A549 (cell line): ENCODE measurements around the gene SPTBN4. TPM values are rescaled to one million over a fixed set of nuclear protein-coding genes. Genes with fewer than 3 reads are reported as not detected.
A peak's percentile ranks its signal among the peaks of the same experiment; 100 is the strongest.

Experiments
- ATAC-seq, 2 experiments: fragments of 200-7000 bp in 1 of 2; fragments of >200 bp in 1 of 2; cut with Nextera tagmentation in 1 of 2; cut with Tn5 transposase in 1 of 2; 3 replicates each; pipeline versions ENCODE4 v1.8.0 to v1.9.1; 2018 to 2020; ENCODE audit warnings: mild to moderate bottlenecking in 1 of 2, moderate library complexity in 1 of 2
- CTCF ChIA-PET: fragments of 300-600 bp; sonication (Branson Sonifier 250); formaldehyde crosslinking; extraction: SDS; loops from one replicate; lab custom pipeline; 2021; ENCODE audit warnings: antibody characterized with exemption, inconsistent platforms; lab: Yijun Ruan, JAX
- POLR2A ChIA-PET: fragments of 350-600 bp; formaldehyde crosslinking; extraction: SDS; loops from one replicate; lab custom pipeline; 2021; ENCODE audit warnings: antibody characterized with exemption, inconsistent platforms; lab: Yijun Ruan, JAX
- DNase-seq, 2 experiments: peaks; one replicate each; pipeline versions ENCODE4 v3.0.0 to v3.0.0-alpha.2; 2011 to 2016; ENCODE audit warnings: low read depth in 1 of 2, low spot score in 1 of 2
- FAIRE-seq: peaks from 2 replicates; lab custom pipeline; 2011; peaks lifted over from hg19 to GRCh38; lab: Jason Lieb, UNC
- H3K27ac ChIP-seq, 2 experiments: fragments of >200 bp; sonication (Bioruptor Twin); formaldehyde crosslinking; 3 replicates each; pipeline ENCODE4 v1.5.1; 2016 to 2017
- H3K4me1 ChIP-seq: fragments of >200 bp; sonication (Bioruptor Twin); formaldehyde crosslinking; 3 replicates; pipeline ENCODE4 v1.6.1; 2016
- H3K4me2 ChIP-seq: fragments of >200 bp; sonication (Bioruptor Twin); formaldehyde crosslinking; 3 replicates; pipeline ENCODE4 v1.6.1; 2016
- H3K4me3 ChIP-seq: fragments of >200 bp; sonication (Bioruptor Twin); formaldehyde crosslinking; 3 replicates; pipeline ENCODE4 v1.5.1; 2016
- H3K9me3 ChIP-seq: fragments of >200 bp; sonication (Bioruptor Twin); formaldehyde crosslinking; 3 replicates; pipeline ENCODE4 v1.6.1; 2016
- BHLHE40 ChIP-seq: IDR thresholded peaks from 2 replicates; pipeline ENCODE4 v1.6.1; 2012; ENCODE audit warnings: low read depth, low read length, inconsistent platforms
- CHD2 ChIP-seq: fragments of 150-350 bp; IDR thresholded peaks from 2 replicates; pipeline ENCODE4 v1.6.1; 2014; ENCODE audit warnings: low read length; ENCODE audit not compliant: partially characterized antibody
- CHD4 ChIP-seq: fragments of 200-600 bp; sonication (generic); IDR thresholded peaks from 2 replicates; pipeline ENCODE4 v1.6.1; 2016; ENCODE audit warnings: antibody characterized with exemption, mild to moderate bottlenecking, borderline replicate concordance
- EHF ChIP-seq: fragments of 250-450 bp; sonication (Bioruptor Pico); IDR thresholded peaks from 2 replicates; pipeline ENCODE4 v1.5.0; 2020; ENCODE audit warnings: mild to moderate bottlenecking
- FOSL2 ChIP-seq, 2 experiments: fragments of 450-650 bp in 1 of 2; fragments of >200 bp in 1 of 2; sonication (Bioruptor Twin) in 1 of 2; formaldehyde crosslinking; IDR thresholded peaks; 2 replicates each; pipeline versions ENCODE4 v1.5.0 to v1.6.1; 2016 to 2020; ENCODE audit warnings: mild to moderate bottlenecking in 1 of 2, moderate library complexity in 1 of 2
- GATA3 ChIP-seq: IDR thresholded peaks from 2 replicates; pipeline ENCODE4 v1.6.1; 2012; ENCODE audit warnings: borderline replicate concordance
- JUN ChIP-seq, 2 experiments: fragments of >200 bp; sonication (Bioruptor Twin); formaldehyde crosslinking; IDR thresholded peaks; 2 replicates in 1 of 2; 3 replicates in 1 of 2; pipeline ENCODE4 v1.6.1; 2016 to 2017
- KDM1A ChIP-seq: fragments of 200-600 bp; sonication (generic); IDR thresholded peaks from 2 replicates; pipeline ENCODE4 v1.6.1; 2016; ENCODE audit warnings: low read depth, mild to moderate bottlenecking
- KDM5A ChIP-seq: fragments of 200-600 bp; sonication (generic); IDR thresholded peaks from 2 replicates; pipeline ENCODE4 v1.6.1; 2016; ENCODE audit warnings: antibody characterized with exemption, mild to moderate bottlenecking
- MYC ChIP-seq: IDR thresholded peaks from 2 replicates; pipeline ENCODE4 v1.6.1; 2012; ENCODE audit warnings: mild to moderate bottlenecking, inconsistent platforms, low read length, improper control_type of control experiment, borderline replicate concordance
- NFE2L2 ChIP-seq: fragments of 150-350 bp; conservative IDR thresholded peaks from 2 replicates; pipeline ENCODE4 v1.6.1; 2014; ENCODE audit warnings: low read length
- NPAS2 ChIP-seq: fragments of 250-450 bp; sonication (Bioruptor Pico); IDR thresholded peaks from 2 replicates; pipeline ENCODE4 v1.8.0; 2022; ENCODE audit warnings: mild to moderate bottlenecking, moderate library complexity, borderline replicate concordance
- NR3C1 ChIP-seq: fragments of >200 bp; sonication (Bioruptor Twin); formaldehyde crosslinking; IDR thresholded peaks from 3 replicates; pipeline ENCODE4 v1.6.1; 2017
- PHF8 ChIP-seq: fragments of 200-600 bp; sonication (generic); IDR thresholded peaks from 2 replicates; pipeline ENCODE4 v1.6.1; 2016; ENCODE audit warnings: low read depth, mild to moderate bottlenecking, antibody characterized with exemption, moderate library complexity, borderline replicate concordance
- RAD21 ChIP-seq, 2 experiments: fragments of >200 bp in 1 of 2; sonication (Bioruptor Twin) in 1 of 2; formaldehyde crosslinking in 1 of 2; IDR thresholded peaks in 1 of 2; conservative IDR thresholded peaks in 1 of 2; 2 replicates in 1 of 2; 3 replicates in 1 of 2; pipeline ENCODE4 v1.6.1; 2012 to 2018; ENCODE audit warnings: inconsistent platforms in 1 of 2
- RFX5 ChIP-seq: fragments of 450-650 bp; IDR thresholded peaks from 2 replicates; pipeline ENCODE4 v1.7.1; 2014; ENCODE audit warnings: antibody characterized with exemption, mild to moderate bottlenecking, moderate library complexity
- TP53 ChIP-seq: fragments of 250-450 bp; sonication (Bioruptor Pico); IDR thresholded peaks from 2 replicates; pipeline ENCODE4 v1.5.0; 2021; ENCODE audit warnings: mild to moderate bottlenecking, moderate library complexity
- ZC3H11A ChIP-seq: fragments of 450-650 bp; IDR thresholded peaks from 2 replicates; pipeline ENCODE4 v1.6.1; 2014; ENCODE audit warnings: antibody characterized with exemption, mild to moderate bottlenecking
- ZFP36 ChIP-seq: fragments of 450-650 bp; IDR thresholded peaks from 2 replicates; pipeline ENCODE4 v1.6.1; 2014; ENCODE audit warnings: borderline replicate concordance; ENCODE audit not compliant: partially characterized antibody
- ZNF302 ChIP-seq: fragments of 250-450 bp; sonication (Bioruptor Pico); IDR thresholded peaks from 2 replicates; pipeline ENCODE4 v1.9.0; 2021; ENCODE audit warnings: inconsistent platforms, mild to moderate bottlenecking, moderate library complexity
- ZSCAN20 ChIP-seq: fragments of 250-450 bp; sonication (Bioruptor Pico); IDR thresholded peaks from 2 replicates; pipeline ENCODE4 v1.8.0; 2022; ENCODE audit warnings: mild to moderate bottlenecking, moderate library complexity
- WGBS: methylation state at CpG from one replicate; pipeline ENCODE4 v1.1.6; 2017; ENCODE audit errors: missing lambda C conversion rate; 5-methylcytosine and 5-hydroxymethylcytosine counted together
- polyA plus RNA-seq, 4 experiments: library from polyadenylated mRNA; depleted of rRNA in 3 of 4; stranded (reverse); fragments of >200 nt; fragmentation: RNase III in 1 of 4; extraction: RNeasy Plus Mini Kit Qiagen cat#74134 plus additional on column Dnase treatment in 1 of 4; gene quantifications; 2 replicates in 3 of 4; 3 replicates in 1 of 4; pipeline ENCODE4 v1.2.3, GENCODE V29; 2011 to 2017
- TF ChIP-seq, protein P1 (sequence below): fragments of 200-600 bp; sonication (generic); IDR thresholded peaks from 2 replicates; pipeline ENCODE4 v1.6.1; 2016; ENCODE audit warnings: antibody characterized with exemption, mild to moderate bottlenecking, moderate library complexity
- TF ChIP-seq, protein P2 (sequence below): fragments of 250-450 bp; sonication (Bioruptor Pico); IDR thresholded peaks from 2 replicates; pipeline ENCODE4 v1.5.0; 2020; ENCODE audit warnings: low read depth, mild to moderate bottlenecking, moderate library complexity
- TF ChIP-seq, protein P3 (sequence below): IDR thresholded peaks from 2 replicates; pipeline ENCODE4 v1.6.1; 2012
- TF ChIP-seq, protein P4 (sequence below): fragments of >200 bp; sonication (Bioruptor Twin); formaldehyde crosslinking; IDR thresholded peaks from 3 replicates; pipeline ENCODE4 v1.5.1; 2016
- TF ChIP-seq, protein P5 (sequence below): IDR thresholded peaks from 2 replicates; pipeline ENCODE4 v1.6.1; 2012; ENCODE audit warnings: low read depth, borderline replicate concordance

The SPTBN4 gene
- polyA plus RNA-seq, 2 of the 4 experiments (the other 2 are of a cell fraction), result 1.4 to 2.2 TPM

DNA sequence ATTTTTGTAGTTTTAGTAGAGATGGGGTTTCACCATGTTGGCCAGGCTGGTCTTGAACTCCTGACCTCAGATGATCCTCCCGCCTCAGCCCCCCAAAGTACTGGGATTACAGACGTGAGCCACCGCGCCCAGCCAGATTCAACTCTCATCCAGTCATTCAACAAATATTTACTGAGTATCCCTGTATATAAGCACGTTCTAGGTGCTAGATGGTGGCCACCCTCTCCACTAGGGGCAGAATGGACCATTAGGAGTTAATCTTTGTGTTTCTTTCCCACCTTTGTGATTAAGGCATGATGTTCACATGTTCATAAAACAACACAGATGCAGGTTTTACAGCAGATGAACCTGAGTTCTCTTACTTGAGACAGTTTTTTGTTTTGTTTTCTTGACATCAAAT, 117.2 kb downstream of the SPTBN4 start:
- 11% methylated on average over 5 of the region's 5 CpGs for WGBS
- ATAC-seq (peak; percentile 67 to 81), DNase-seq (peak in 1 of 2 experiments; percentile 88), FAIRE-seq (peak; percentile 98)
- Histone ChIP-seq H3K9me3 (no peaks in the 10 kb centered on the region), H3K27ac (peak overlapping the region in 1 of 2 experiments; percentile 84; a peak in 4 of 6 replicates), H3K4me1 (peaks cover 46% of the 10 kb centered on the region), H3K4me2 (peak overlapping the region; percentile 2; the same call in 2 of the 3 replicates), H3K4me3 (no peak overlapping the region)
- ChIA-PET CTCF (interaction anchor here (0.6 to 35.2 kb wide), 7 partner anchors 16 to 279 kb away, joined by 3 to 2247 read pairs (median 4); partner anchors contain the start of gene LTBP4), POLR2A (interaction anchor here (0.7 to 1.6 kb wide), 2 partner anchors 11 to 13 kb away, joined by 3 to 4 read pairs; no protein-coding TSS in a partner anchor)
- peak; percentile 38; the same call in 1 of the 2 replicates for TF ChIP-seq MYC
- TF ChIP-seq, protein P1, sequence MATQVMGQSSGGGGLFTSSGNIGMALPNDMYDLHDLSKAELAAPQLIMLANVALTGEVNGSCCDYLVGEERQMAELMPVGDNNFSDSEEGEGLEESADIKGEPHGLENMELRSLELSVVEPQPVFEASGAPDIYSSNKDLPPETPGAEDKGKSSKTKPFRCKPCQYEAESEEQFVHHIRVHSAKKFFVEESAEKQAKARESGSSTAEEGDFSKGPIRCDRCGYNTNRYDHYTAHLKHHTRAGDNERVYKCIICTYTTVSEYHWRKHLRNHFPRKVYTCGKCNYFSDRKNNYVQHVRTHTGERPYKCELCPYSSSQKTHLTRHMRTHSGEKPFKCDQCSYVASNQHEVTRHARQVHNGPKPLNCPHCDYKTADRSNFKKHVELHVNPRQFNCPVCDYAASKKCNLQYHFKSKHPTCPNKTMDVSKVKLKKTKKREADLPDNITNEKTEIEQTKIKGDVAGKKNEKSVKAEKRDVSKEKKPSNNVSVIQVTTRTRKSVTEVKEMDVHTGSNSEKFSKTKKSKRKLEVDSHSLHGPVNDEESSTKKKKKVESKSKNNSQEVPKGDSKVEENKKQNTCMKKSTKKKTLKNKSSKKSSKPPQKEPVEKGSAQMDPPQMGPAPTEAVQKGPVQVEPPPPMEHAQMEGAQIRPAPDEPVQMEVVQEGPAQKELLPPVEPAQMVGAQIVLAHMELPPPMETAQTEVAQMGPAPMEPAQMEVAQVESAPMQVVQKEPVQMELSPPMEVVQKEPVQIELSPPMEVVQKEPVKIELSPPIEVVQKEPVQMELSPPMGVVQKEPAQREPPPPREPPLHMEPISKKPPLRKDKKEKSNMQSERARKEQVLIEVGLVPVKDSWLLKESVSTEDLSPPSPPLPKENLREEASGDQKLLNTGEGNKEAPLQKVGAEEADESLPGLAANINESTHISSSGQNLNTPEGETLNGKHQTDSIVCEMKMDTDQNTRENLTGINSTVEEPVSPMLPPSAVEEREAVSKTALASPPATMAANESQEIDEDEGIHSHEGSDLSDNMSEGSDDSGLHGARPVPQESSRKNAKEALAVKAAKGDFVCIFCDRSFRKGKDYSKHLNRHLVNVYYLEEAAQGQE, result no peak
- TF ChIP-seq RAD21 (conservative IDR thresholded peaks at IDR 0.05 in 1 of 2, IDR thresholded peaks at IDR 0.05 in 1 of 2), result peak; percentile 26 to 55; a peak in 2 of 5 replicates
- TF ChIP-seq, protein P2, sequence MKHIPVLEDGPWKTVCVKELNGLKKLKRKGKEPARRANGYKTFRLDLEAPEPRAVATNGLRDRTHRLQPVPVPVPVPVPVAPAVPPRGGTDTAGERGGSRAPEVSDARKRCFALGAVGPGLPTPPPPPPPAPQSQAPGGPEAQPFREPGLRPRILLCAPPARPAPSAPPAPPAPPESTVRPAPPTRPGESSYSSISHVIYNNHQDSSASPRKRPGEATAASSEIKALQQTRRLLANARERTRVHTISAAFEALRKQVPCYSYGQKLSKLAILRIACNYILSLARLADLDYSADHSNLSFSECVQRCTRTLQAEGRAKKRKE (CRISPR knock-in tag), result no peak
- peak; percentile 48; the same call in 1 of the 2 replicates for TF ChIP-seq BHLHE40
- TF ChIP-seq ZNF302, result no peak
- TF ChIP-seq, protein P3, sequence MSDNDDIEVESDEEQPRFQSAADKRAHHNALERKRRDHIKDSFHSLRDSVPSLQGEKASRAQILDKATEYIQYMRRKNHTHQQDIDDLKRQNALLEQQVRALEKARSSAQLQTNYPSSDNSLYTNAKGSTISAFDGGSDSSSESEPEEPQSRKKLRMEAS, result peak; percentile 68
- no peak for TF ChIP-seq ZFP36
- TF ChIP-seq ZC3H11A, result 0 out of 2 replicates have a peak, but pooled peaks have one; percentile 2
- no peak for TF ChIP-seq FOSL2 (IDR thresholded peaks at IDR 0.05)
- TF ChIP-seq FOSL2 (CRISPR knock-in tag; IDR thresholded peaks at IDR 0.05), result peak; percentile 93
- TF ChIP-seq, protein P4, sequence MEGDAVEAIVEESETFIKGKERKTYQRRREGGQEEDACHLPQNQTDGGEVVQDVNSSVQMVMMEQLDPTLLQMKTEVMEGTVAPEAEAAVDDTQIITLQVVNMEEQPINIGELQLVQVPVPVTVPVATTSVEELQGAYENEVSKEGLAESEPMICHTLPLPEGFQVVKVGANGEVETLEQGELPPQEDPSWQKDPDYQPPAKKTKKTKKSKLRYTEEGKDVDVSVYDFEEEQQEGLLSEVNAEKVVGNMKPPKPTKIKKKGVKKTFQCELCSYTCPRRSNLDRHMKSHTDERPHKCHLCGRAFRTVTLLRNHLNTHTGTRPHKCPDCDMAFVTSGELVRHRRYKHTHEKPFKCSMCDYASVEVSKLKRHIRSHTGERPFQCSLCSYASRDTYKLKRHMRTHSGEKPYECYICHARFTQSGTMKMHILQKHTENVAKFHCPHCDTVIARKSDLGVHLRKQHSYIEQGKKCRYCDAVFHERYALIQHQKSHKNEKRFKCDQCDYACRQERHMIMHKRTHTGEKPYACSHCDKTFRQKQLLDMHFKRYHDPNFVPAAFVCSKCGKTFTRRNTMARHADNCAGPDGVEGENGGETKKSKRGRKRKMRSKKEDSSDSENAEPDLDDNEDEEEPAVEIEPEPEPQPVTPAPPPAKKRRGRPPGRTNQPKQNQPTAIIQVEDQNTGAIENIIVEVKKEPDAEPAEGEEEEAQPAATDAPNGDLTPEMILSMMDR, result peak; percentile 44

DNA sequence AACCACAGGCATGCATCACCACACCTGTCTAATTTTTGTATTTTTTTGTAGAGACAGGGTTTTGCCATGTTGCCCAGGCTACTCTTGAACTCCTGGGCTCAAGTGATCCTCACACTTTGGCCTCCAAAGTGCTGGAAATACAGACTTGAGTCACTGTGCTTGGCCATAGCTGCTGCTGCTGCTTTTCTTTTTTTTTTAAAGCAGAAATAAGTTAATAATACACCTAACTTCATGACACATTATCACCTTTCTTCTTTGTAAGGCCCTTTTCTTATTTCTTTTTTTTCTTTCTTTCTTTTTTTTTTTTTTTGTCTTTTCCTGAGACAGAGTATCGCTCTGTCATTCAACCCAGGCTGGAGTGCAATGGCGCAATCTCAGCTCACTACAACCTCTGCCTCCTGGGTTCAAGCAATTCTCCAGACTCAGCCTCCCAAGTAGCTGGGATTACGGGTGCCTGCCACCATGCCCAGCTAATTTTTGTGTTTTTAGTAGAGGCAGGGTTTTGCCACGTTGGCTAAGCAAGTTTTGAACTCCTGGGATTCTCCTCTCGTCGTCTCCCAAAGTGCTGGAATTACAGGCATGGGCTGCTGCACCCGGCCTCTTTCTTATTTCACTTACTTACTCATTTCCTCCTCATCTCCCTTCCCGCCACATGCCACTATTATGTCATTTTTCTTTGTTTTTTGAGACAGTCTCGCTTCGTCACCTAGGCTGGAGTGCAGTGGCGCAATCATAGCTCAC, 118.6 kb downstream of the SPTBN4 start:
- no peaks in the 10 kb centered on the region for H3K9me3 ChIP-seq
- DNase-seq (peak; percentile 69 to 97), ATAC-seq (peak; percentile 60 to 74), FAIRE-seq (no peak)
- H3K4me2 ChIP-seq, result peak overlapping the region; percentile 60
- peaks cover 47% of the 10 kb centered on the region for H3K4me1 ChIP-seq
- H3K27ac ChIP-seq, result peak overlapping the region; percentile 70 to 84
- ChIA-PET POLR2A (interaction anchor here (0.7 to 1.7 kb wide), 6 partner anchors 9 to 161 kb away, joined by 3 to 6 read pairs (median 4); no protein-coding TSS in a partner anchor), CTCF (interaction anchor here (0.6 to 35.2 kb wide), 7 partner anchors 14 to 591 kb away, joined by 3 to 2247 read pairs (median 7); partner anchors contain the start of gene LTBP4)
- 21% methylated on average over 11 of the region's 11 CpGs for WGBS
- H3K4me3 ChIP-seq, result no peak overlapping the region
- peak; percentile 54 for TF ChIP-seq RFX5
- TF ChIP-seq PHF8, result no peak
- TF ChIP-seq KDM1A, result no peak
- peak; percentile 68; the same call in 1 of the 2 replicates for TF ChIP-seq EHF (CRISPR knock-in tag)
- TF ChIP-seq ZSCAN20, result no peak
- TF ChIP-seq NPAS2, result no peak
- no peak for TF ChIP-seq CHD2
- no peak for TF ChIP-seq NFE2L2
- TF ChIP-seq CHD4, result no peak
- TF ChIP-seq TP53, result no peak
- TF ChIP-seq JUN (IDR thresholded peaks at IDR 0.05), result peak; percentile 79 to 81; a peak in 3 of 5 replicates
- TF ChIP-seq GATA3, result peak; percentile 61; the same call in 1 of the 2 replicates
- TF ChIP-seq NR3C1, result no peak
- TF ChIP-seq, protein P5, sequence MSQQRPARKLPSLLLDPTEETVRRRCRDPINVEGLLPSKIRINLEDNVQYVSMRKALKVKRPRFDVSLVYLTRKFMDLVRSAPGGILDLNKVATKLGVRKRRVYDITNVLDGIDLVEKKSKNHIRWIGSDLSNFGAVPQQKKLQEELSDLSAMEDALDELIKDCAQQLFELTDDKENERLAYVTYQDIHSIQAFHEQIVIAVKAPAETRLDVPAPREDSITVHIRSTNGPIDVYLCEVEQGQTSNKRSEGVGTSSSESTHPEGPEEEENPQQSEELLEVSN, result peak; percentile 87
- TF ChIP-seq KDM5A, result no peak
